ENCODE results near the gene PRDM7.
"Not testable (repeated sequence)": the region's sequence is repeated elsewhere in the genome, so short reads cannot be mapped to it uniquely, and the experiment has no call there.

The PRDM7 gene

DNA sequence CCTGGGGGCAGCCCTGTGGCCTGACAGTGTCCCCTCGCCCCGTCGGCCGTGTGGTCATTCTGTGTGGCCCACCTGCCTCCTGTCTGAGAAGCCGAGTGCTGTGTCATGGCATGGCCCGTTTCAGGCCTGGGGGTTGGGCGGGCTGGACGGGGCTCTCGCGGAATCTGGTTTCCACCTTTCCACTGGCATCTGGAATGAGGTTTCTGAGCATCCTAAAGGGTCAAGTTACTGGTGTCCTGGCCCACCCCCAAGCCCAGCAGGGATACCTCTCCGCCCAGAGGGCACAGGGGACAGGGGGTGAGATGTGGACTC, 65.7 kb downstream of the PRDM7 start:
- DNase-seq: no peak

- no peak for DNase-seq
Measured at GRCh38 chr16:90010676-90011507, 66.2 kb downstream of the PRDM7 start.

DNA sequence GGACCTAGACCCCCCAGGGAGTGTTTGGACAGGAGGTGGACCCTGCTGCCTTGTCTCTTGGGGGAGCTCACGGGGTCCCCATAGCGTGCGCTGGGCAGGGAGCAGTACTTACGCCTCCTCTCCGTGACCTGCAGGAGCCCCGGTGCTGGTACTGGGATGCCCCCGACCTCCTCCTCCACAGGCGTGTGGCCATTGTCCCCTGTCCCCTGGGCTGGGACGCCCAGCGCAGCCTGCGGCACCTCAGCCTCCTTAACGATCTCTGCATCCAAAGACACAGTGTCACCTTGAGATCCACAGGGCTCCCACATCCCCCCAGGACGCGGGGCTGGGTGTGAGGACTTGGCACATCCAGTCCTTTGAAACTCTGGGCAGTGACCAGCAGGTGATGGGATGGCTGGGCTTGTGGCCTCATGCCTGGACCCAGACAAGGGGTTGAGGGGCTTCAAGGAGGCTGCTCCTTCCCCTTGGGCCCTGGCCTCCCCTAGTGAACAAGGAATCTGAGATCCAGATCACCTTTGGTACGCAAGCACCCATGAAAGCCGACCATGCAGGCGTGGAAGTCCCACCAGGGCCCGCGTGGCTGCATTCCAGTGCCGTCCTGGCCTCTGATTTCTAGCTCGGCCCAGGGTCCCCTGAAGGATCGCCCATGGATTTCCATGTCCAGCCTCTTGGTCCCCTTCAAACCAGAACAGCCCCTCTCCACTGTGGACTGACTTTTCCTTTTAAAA, 67.8 kb downstream of the PRDM7 start:
- DNase-seq: no peak

DNA sequence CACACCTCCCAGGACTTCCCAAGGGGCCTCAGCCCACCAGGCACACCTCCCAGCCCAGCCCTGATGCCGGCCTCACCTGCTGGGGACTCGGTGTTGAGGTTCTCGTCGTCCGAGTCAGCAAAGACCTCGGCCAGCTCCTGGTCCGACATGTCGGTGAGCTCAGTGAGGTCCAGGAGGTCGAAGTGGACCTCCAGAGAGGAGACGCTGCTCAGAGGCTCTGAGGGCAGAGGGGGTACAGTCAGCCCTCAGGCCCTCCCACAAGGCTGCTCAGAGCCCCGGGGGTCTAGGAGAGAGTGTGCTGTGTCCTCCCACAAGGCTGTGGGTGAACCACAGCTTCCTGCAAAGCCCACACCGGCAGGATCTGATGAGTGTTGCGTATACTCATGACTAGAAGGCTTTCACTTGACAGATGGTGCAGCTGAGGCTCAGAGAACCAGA, 68.4 kb downstream of the PRDM7 start:
- DNase-seq: peak; percentile 64

DNA sequence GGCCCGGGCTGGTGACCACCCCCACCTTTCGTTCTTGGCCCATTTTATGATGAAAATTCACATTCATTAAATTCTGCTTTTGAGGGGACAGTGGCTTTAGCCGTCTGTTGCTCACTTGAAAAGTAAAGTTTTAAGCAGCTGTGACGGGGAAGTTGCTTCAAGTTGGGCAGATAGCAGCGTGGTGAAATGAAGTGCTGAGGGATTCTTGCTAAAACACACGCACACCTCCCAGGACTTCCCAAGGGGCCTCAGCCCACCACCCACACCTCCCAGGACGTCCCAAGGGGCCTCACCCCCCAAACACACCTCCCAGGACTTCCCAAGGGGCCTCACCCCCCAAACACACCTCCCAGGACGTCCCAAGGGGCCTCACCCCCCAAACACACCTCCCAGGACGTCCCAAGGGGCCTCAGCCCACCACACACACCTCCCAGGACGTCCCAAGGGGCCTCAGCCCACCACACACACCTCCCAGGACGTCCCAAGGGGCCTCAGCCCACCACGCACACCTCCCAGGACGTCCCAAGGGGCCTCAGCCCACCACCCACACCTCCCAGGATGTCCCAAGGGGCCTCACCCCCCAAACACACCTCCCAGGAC, 69.4 kb downstream of the PRDM7 start:
- not testable (repeated sequence) for DNase-seq

DNA sequence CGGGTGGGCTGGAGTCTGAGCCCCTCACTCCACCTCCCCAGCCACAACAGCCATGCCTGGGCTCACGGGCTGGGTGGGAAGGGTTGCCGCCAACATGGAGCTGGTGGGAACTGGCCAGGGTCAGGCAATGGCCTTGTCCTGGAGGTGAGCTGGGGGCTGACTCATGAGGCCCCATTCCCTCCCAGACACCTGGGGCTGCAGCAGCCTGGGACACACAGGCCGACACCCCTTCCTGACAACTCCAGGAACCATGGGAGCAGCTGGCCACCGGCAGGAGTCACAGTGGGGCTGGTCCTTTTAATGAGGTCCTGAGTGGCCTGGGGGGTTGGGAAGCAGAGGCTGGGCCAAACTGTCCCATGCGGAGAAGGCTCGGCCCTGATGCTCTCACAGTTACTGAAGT, 70.1 kb downstream of the PRDM7 start:
- DNase-seq: no peak
